LNCaP clone FGC (cell line): ENCODE measurements around the gene CBLN2.

Experiments
- DNase-seq: peaks from one replicate; pipeline ENCODE4 v3.0.0-alpha.2; 2011; ENCODE audit warnings: low read depth
- H3K4me3 ChIP-seq: 2 replicates; pipeline ENCODE4 v1.5.1; 2011; ENCODE audit warnings: mild to moderate bottlenecking, low read depth, low read length, control low read depth
- CTCF ChIP-seq: IDR thresholded peaks from 2 replicates; pipeline ENCODE4 v1.5.1; 2012; ENCODE audit warnings: mild to moderate bottlenecking; ENCODE audit not compliant: control insufficient read depth, insufficient read depth; ENCODE audit errors: extremely low read depth

Gene CBLN2

GRCh38 chr18:72544092-72544886 is at the start of gene CBLN2:
Gene CBLN2 (minus strand): TSS chr18:72544342. CDS start chr18:72542160, 2,182 bp downstream.
- TF ChIP-seq CTCF, result peak; percentile 96
- peak; percentile 71 for DNase-seq
- peak within 1 kb of the TSS; percentile 39 for H3K4me3 ChIP-seq

GRCh38 chr18:72588360-72588759 is 44.2 kb upstream of the CBLN2 start:
- DNase-seq, result no peak
- TF ChIP-seq CTCF, result no peak
- H3K4me3 ChIP-seq, result no peak overlapping the region

GRCh38 chr18:72584787-72585186 is 40.6 kb upstream of the CBLN2 start:
- TF ChIP-seq CTCF, result no peak
- DNase-seq, result no peak
- no peak overlapping the region for H3K4me3 ChIP-seq

GRCh38 chr18:72581976-72582375 is 37.8 kb upstream of the CBLN2 start:
- DNase-seq, result no peak
- no peak overlapping the region for H3K4me3 ChIP-seq
- TF ChIP-seq CTCF, result no peak

GRCh38 chr18:72572896-72573295 is 28.8 kb upstream of the CBLN2 start:
- peak; percentile 64 for DNase-seq
- H3K4me3 ChIP-seq, result no peak overlapping the region
- TF ChIP-seq CTCF, result no peak

- TF ChIP-seq CTCF, result no peak
- no peak overlapping the region for H3K4me3 ChIP-seq
- no peak for DNase-seq
These were observed 22.1 kb upstream of the CBLN2 start for GRCh38 chr18:72566290-72566689.

GRCh38 chr18:72555968-72556367 is 11.8 kb upstream of the CBLN2 start:
- no peak for DNase-seq
- no peak overlapping the region for H3K4me3 ChIP-seq
- no peak for TF ChIP-seq CTCF
